Smooth muscle cell of the brain vasculature (primary cell): ENCODE measurements around the gene SMYD3.
"Not testable (repeated sequence)": the region's sequence is repeated elsewhere in the genome, so short reads cannot be mapped to it uniquely, and the experiment has no call there.

ENCODE experiments used
- DNase-seq: peaks from one replicate; pipeline ENCODE4 v3.0.0-alpha.2; 2012; ENCODE audit warnings: low read depth, low spot score

Gene SMYD3

GRCh38 chr1:245961137-245961540 lies 545.9 kb downstream of the SMYD3 start:
- no peak for DNase-seq

GRCh38 chr1:245960171-245960570 lies 546.9 kb downstream of the SMYD3 start:
- DNase-seq = no peak

- DNase-seq = no peak
These were observed 549.1 kb downstream of the SMYD3 start for GRCh38 chr1:245958016-245958415.

GRCh38 chr1:245957427-245957826 lies 549.7 kb downstream of the SMYD3 start:
- DNase-seq = no peak

DNA sequence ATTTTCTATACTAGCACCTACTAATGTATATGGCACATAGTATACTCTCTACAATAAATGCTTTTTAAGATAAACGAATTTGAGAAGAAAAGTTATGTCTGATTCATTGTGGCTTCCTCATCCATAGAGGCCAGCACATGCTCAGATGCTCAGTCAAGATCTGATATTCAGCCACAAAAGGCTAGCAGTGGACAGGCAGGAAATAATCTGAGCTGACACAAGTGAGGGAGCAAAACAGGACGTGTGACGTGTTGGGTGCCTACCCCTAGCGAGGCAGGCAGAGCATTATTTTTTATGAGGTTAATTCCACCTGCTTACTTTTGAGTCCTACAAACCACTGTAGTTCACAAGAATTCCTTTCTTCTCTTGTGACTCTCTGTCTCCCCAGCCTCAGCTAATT lies 550.9 kb downstream of the SMYD3 start:
- DNase-seq = no peak

GRCh38 chr1:245953876-245954660 lies 553.0 kb downstream of the SMYD3 start:
- DNase-seq = no peak

GRCh38 chr1:245952383-245953026 lies 554.6 kb downstream of the SMYD3 start:
- no peak for DNase-seq

DNA sequence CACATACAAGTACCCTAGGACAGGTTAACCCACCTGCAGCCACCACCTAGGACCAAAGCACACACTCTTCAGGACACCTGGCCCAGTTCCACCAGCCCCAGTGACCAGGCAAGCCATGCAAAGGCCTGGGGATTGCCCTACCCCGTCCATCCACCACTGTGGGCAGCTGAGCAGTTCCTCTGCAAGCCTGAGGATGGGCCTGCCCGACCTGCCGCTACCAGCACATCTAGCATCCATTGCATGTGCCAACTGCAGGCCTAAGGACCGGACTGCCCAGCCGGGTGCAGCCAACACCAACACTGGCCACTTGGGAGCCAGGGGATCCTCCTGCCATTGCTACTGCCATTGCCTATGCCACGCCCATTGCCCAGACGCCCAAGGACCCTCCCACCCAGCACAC lies 558.3 kb downstream of the SMYD3 start:
- DNase-seq = no peak

DNA sequence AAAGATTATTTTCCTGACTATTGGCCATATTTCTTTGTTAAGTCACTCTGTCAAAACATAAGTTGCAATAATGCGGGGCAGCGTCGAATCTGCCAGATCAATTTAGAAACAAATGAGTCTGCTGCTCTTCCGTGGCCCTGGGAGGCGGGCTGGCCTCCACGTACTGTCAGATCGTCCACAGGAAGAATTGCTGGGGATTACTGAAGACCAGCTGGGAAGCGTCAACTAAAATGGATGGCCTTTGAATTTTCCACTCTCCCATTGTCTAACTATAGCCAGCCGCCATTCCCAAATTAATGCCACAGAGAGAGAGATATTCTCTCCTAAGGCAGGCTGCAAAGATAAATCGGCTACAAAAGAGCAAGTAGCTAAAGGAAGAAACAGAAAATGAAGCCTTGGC lies 560.2 kb downstream of the SMYD3 start:
- no peak for DNase-seq

- DNase-seq = not testable (repeated sequence)
These were observed 561.9 kb downstream of the SMYD3 start for GRCh38 chr1:245945136-245945535.

DNA sequence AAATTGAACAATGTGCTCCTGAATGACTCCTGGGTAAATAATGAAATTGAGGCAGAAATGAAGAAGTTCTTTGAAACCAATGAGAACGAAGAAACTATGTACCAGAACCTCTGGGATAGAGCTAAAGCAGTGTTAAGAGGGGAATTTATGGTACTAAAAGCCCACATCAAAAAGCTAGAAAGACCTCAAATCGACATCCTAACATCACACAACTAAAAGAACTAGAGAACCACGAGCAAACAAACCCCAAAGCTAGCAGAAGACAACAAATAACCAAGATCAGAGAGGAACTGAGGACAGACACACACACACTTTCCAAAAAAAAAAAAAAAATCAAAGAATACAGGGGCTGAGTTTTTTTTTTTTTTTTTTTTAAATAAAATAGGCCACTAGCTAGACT lies 564.2 kb downstream of the SMYD3 start:
- no peak for DNase-seq

- not testable (repeated sequence) for DNase-seq
These were observed 565.3 kb downstream of the SMYD3 start for GRCh38 chr1:245941771-245942170.

DNA sequence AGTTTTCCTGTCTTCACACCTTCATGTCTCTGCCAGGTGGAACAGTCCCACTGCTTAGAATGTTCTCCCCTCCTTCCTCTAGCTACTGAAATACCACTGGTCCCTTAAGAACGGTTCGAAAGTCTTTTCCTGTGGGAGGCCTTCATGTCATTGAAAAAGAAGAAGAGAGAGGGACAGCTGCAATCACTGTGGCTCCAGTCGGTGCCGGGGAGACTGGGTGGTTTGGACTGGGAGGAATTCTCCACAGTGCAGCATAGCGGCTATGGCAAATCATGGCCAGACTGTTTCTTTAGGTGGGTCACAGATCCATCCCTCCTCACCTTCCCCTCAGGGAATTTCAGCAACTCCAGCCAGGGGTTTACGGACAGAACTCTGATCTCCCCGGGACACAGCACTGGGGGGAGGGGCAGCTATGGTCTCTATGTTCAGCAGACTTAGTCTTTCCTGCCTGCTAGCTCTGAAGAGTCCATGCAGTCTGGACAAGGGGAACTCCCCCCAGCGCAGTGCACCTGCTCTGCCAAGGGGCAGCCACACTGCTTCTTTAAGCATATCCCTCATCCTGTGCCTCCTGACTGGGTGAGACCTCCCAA lies 567.2 kb downstream of the SMYD3 start:
- DNase-seq = no peak

- DNase-seq = no peak
These were observed 569.0 kb downstream of the SMYD3 start for GRCh38 chr1:245938046-245938435.

GRCh38 chr1:245937316-245938045 lies 569.6 kb downstream of the SMYD3 start:
- DNase-seq = no peak

- DNase-seq = no peak
These were observed 572.7 kb downstream of the SMYD3 start for GRCh38 chr1:245934409-245934808.

GRCh38 chr1:245933431-245934045 lies 573.5 kb downstream of the SMYD3 start:
- no peak for DNase-seq

DNA sequence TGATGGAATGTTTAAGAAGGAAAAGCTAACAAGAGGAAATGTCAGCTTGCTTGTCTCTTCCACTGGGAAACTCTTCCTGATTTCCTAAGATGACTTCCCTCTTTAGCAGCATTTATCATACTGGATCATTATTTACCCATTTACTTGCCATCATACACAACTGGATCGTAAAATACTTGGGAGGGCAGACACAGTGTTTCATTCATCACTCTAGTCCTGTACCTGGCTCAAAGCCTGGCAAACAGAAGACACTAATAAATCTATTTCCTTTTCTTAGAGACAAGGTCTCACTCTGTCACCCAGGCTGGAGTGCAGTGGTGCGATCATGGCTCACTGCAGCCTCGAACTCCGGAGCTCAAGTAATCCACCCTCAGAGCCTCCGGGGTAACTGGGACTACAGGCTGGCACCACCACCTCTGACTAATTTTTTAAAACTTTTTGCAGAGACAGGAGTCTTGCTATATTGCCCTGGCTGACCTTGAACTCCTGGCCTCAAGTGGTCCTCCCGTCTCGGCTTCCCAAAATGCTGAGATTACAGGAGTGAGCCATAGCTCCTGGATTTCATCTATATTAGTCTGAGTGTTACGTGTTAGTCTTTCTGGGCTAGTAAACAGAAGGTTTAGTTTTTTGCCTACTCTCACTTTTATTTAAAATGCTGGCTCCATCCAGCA lies 574.6 kb downstream of the SMYD3 start:
- DNase-seq = no peak

DNA sequence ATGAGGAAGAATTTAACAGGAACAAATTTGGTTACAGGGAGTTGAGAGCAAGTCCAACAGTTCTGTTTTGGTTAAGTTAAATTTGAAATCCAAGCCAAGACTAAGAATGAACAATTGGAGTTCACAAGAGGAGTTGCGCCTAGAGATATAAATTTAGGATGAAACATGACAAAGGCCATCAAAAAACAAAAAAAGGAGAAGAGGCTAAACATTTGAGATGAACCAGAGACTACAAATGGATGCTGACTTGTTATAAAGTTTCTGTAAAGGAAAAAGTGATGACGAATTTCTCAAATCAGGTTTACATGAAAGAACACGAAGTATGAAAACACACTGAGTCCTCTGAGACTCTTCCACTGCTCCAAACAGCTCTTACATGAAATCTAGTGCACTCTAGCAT lies 575.6 kb downstream of the SMYD3 start:
- no peak for DNase-seq

DNA sequence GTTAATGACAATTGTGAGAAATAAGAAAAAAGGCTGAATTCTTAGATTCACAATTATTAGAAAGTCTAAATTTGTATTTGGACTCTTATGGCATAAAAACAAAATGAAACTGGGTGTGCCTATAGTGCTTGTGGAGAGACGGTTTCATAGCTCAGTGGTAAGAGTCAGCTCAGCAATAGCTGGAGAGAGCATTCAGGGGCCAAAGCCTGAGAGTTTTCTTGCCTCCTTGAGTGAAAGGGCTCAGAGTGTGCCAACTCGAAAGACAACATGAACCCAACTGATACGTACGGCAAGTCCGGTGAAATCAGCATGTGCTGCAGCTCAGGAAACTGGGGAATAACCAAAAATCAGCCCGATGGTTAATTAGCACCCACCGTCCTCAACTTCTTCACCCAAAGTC lies 577.9 kb downstream of the SMYD3 start:
- DNase-seq = no peak

- DNase-seq = no peak
These were observed 580.2 kb downstream of the SMYD3 start for GRCh38 chr1:245926888-245927287.
